Activated CD4-positive, alpha-beta T cell treated with anti-CD3 and anti-CD28 coated beads for 48 hours (primary cell): Measurements from ENCODE around the gene SPINK4.

Source experiments
- DNase-seq: peaks from one replicate; pipeline ENCODE4 v3.0.0-alpha.2; 2020

Gene SPINK4

GRCh38 chr9:33294670-33295432 lies 54.9 kb downstream of the SPINK4 start:
- no peak for DNase-seq

GRCh38 chr9:33295571-33295970 lies 55.6 kb downstream of the SPINK4 start:
- peak; percentile 13 for DNase-seq

- no peak for DNase-seq
Observed at GRCh38 chr9:33297432-33297831, 57.5 kb downstream of the SPINK4 start.
